Measurements from ENCODE around the gene ZNF672. TPM values are rescaled to one million over a fixed set of nuclear protein-coding genes. Genes with fewer than 3 reads are reported as not detected.

The ZNF672 gene
- total RNA-seq, 2 donors from 2014 or later, result 44.2 to 63.1 TPM

DNA sequence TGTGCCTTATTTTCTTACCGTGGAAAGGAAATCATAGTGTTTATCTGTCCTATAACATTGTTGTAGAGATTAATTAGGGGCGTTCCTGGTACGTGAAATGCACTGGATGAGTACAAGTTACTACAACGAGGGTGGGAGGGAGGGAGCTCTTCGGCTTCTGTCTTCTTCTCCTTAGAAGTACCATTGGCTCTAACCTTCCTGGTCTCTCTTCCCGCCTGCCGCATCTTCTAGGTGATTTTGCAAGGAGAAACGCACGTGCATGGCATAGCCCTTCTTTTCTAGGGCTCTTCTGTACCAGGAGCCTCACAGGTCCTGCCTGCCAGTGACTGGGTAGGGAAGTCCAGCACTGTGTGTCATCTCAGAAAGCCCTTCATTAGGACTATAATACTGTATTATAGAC, 29.1 kb upstream of the ZNF672 start:
- TF ChIP-seq CTCF (IDR thresholded peaks at IDR 0.05) (no peak), POLR2AphosphoS5 (IDR thresholded peaks at IDR 0.05) (no peak), POLR2A (IDR thresholded peaks at IDR 0.05) (no peak)
- no peak for DNase-seq (ENCODE audit: low spot score)
- no peak overlapping the region for H3K27ac ChIP-seq
- 61% methylated on average over 9 of the region's 9 CpGs for WGBS
- no peaks in the 10 kb centered on the region for H3K4me1 ChIP-seq (replicated peaks)
- no peaks in the 10 kb centered on the region for H3K27me3 ChIP-seq (replicated peaks; ENCODE audit: insufficient read depth)
- no peaks in the 10 kb centered on the region for H3K9me3 ChIP-seq
- peaks cover 0 to 4% of the 10 kb centered on the region in 2 donors for H3K36me3 ChIP-seq
- no peak overlapping the region for H3K4me3 ChIP-seq
- intact Hi-C loops (cut with DNase I), result loop anchor here (5.0 kb wide), 1 partner anchor 112 kb away; no protein-coding TSS in a partner anchor

DNA sequence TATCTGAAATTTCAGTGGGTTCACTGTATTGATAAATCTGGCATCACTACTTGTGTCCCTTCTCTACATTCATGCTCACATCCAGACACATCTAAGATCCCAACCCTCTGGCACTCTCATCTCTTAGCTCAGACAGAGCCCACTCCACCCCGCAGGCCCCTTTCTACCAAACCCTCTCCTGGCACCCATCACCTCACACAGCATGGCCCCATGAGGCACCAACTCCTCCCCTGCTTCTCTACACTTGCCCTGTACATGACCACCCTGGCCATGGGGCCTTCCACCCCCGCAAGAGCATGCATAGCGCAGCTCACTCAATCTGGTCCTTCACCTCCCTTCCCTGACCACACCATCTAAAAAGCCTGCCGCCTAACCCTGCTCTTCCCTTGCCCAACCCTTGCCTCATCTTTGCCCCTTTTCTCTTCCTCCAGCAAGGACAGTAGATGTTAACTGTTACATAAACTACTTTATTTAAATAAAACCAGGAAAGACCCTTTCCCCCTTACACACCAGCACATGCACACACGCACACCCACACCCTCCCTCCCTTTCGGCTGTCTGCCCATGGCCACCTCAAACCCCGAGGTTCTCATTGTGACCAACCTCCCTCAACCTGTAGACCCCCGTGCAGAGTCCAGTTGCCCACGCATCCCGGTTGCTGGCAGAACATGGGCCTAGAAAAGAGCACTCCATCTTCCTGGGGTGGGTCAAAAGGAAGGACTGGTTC, 27.9 kb upstream of the ZNF672 start:
- Histone ChIP-seq H3K4me3 (no peak overlapping the region), H3K9me3 (no peaks in the 10 kb centered on the region), H3K36me3 (peaks cover 0 to 11% of the 10 kb centered on the region in 2 donors), H3K27me3 (replicated peaks; ENCODE audit: insufficient read depth) (no peaks in the 10 kb centered on the region), H3K4me1 (replicated peaks) (no peaks in the 10 kb centered on the region), H3K27ac (no peak overlapping the region)
- WGBS, result 85% methylated on average over 10 of the region's 10 CpGs
- TF ChIP-seq CTCF (IDR thresholded peaks at IDR 0.05) (no peak), POLR2AphosphoS5 (IDR thresholded peaks at IDR 0.05) (no peak), POLR2A (IDR thresholded peaks at IDR 0.05) (no peak)
- intact Hi-C loops (cut with DNase I), result loop anchor here (5.0 kb wide), 1 partner anchor 113 kb away; no protein-coding TSS in a partner anchor
- no peak for DNase-seq (ENCODE audit: low spot score)

DNA sequence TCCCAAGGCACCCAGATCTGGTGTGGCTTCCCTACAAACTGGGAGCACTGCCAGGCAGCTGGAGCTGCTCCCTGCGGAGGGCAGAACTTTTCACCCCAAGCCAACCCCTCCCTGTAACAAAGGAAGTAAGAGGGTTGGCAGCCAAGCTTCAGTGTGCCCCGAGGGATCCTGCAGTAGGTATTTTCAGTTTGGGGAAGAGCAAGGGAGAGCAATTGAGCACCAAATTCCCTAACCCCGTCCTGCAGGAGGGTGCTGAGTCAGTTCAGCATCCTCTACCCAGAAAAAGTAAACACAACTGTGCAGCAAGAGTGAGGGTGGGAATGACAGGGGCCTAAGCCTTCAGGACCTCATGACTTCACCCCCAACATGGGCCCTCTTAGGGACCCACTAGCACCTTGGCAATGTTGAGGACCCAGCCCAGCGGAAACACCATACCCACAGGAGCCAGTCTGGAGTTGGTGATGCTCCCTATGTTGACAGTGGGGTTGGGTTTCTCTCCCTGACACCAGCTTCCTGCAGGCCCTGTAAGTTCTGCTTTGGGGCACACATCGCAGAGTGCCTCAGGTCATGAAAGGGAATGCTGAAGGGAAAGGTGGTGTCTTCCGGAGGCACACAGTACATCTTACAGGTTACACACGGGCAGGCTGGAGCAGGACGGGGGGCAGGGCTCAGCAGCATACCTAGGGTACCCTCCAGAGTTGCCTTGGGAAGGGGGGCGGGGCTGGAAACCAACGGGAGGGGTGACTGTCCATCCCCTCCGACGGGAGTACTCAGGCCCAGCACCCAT, 27.1 kb upstream of the ZNF672 start:
- no peak overlapping the region for H3K27ac ChIP-seq
- 53% methylated on average over 12 of the region's 12 CpGs for WGBS
- no peak overlapping the region for H3K4me3 ChIP-seq
- no peaks in the 10 kb centered on the region for H3K27me3 ChIP-seq (replicated peaks; ENCODE audit: insufficient read depth)
- no peaks in the 10 kb centered on the region for H3K4me1 ChIP-seq (replicated peaks)
- intact Hi-C loops (cut with DNase I), result no loop called here
- no peak for TF ChIP-seq CTCF (IDR thresholded peaks at IDR 0.05)
- TF ChIP-seq POLR2A (IDR thresholded peaks at IDR 0.05), result no peak
- TF ChIP-seq POLR2AphosphoS5 (IDR thresholded peaks at IDR 0.05), result no peak
- DNase-seq (ENCODE audit: low spot score), result no peak
- H3K9me3 ChIP-seq, result no peaks in the 10 kb centered on the region
- peaks cover 0 to 11% of the 10 kb centered on the region in 2 donors for H3K36me3 ChIP-seq

DNA sequence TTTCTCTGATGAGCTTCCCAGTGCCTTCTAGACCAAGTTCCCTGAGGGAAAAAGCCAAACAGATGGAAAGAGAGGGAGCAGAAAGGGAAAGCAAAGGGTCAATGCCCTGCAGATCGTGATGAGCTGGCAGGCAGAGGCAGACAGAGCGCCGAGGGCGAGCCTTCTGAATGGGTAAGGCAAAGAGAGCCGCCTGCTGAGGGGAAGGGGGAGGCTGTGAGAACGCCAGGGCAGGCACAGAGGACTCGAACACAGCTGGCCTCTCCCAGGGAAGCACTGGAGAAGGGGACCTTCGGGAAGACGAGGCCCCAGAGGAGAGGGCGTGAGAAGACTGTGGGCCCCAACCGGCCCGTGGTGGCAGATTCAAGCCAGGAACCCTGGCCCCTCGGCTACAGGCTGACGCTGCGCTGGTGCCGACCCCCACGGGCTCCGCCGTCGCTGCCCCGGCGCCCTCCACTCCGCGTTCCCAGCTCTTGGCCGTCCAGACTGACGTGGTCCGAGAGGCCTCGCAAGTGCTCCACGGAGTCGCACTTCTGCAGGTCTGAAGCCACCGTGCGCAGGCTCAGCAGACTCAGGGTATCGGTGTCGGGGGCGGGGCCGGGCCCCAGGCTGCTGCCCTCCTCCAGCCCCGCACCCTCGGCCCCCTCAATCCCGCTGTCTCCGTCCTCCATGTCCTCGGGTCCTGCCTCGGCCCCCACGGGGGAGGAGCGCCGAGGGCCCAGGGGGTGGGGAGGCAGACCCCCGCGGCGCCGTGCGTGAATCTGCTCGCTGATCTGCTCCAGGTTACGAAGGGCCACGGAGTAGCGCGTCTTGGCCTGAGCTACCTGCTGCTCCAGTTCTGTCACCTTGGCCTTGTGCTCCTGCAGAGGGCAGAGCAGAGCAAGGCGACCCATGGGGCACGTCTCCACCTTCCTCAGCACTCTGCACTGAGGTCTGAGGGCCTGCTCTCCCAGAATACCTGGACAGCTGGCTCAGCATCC, 26.2 kb upstream of the ZNF672 start:
- intact Hi-C loops (cut with DNase I), result no loop called here
- TF ChIP-seq POLR2AphosphoS5 (IDR thresholded peaks at IDR 0.05), result no peak
- TF ChIP-seq CTCF (IDR thresholded peaks at IDR 0.05), result peak in 1 of 4 experiments; percentile 2
- Histone ChIP-seq H3K9me3 (no peaks in the 10 kb centered on the region), H3K36me3 (peaks cover 0 to 11% of the 10 kb centered on the region in 2 donors), H3K4me3 (no peak overlapping the region), H3K27ac (no peak overlapping the region), H3K4me1 (replicated peaks) (no peaks in the 10 kb centered on the region), H3K27me3 (replicated peaks; ENCODE audit: insufficient read depth) (no peaks in the 10 kb centered on the region)
- WGBS, result 82% methylated on average over 41 of the region's 57 CpGs
- DNase-seq (ENCODE audit: low spot score), result no peak

Data from prostate gland (tissue), 2 donors.